Stimulated activated CD8-positive, alpha-beta memory T cell treated with anti-CD3 and anti-CD28 coated beads, Interleukin-7, amount 100 ng/mL, for 1 hour (primary cell): ENCODE measurements around the gene CMTM5.
"Not testable (repeated sequence)": the region's sequence is repeated elsewhere in the genome, so short reads cannot be mapped to it uniquely, and the experiment has no call there.

ENCODE experiments used
- DNase-seq, 2 donors: peaks; one replicate each; pipeline ENCODE4 v3.0.0-alpha.2; 2020; ENCODE audit warnings: low read depth in 2 of 2

Gene CMTM5

GRCh38 chr14:23414906-23415820, 38.3 kb downstream of the CMTM5 start:
- DNase-seq: no peak

GRCh38 chr14:23415821-23416778, 39.3 kb downstream of the CMTM5 start:
- no peak for DNase-seq

GRCh38 chr14:23416801-23417200, 40.0 kb downstream of the CMTM5 start:
- DNase-seq: no peak

GRCh38 chr14:23417269-23417668, 40.4 kb downstream of the CMTM5 start:
- DNase-seq: not testable (repeated sequence)

- no peak for DNase-seq
Measured at GRCh38 chr14:23418021-23418420, 41.2 kb downstream of the CMTM5 start.

- DNase-seq: not testable (repeated sequence)
Measured at GRCh38 chr14:23419646-23420045, 42.8 kb downstream of the CMTM5 start.

- no peak for DNase-seq
Measured at GRCh38 chr14:23421594-23421993, 44.7 kb downstream of the CMTM5 start.

- no peak for DNase-seq
Measured at GRCh38 chr14:23423657-23424056, 46.8 kb downstream of the CMTM5 start.

GRCh38 chr14:23425169-23425568, 48.3 kb downstream of the CMTM5 start:
- DNase-seq: no peak

- DNase-seq: not testable (repeated sequence)
Measured at GRCh38 chr14:23425798-23426197, 49.0 kb downstream of the CMTM5 start.

- no peak for DNase-seq
Measured at GRCh38 chr14:23428686-23429495, 52.0 kb downstream of the CMTM5 start.
